T1000 (cell line): ENCODE data around the gene CP.
"Not testable (repeated sequence)": the region's sequence is repeated elsewhere in the genome, so short reads cannot be mapped to it uniquely, and the experiment has no call there.

ENCODE experiments used
- DNase-seq: peaks from one replicate; lab custom pipeline; 2025; ENCODE audit warnings: mixed read lengths; lab: John Stamatoyannopoulos, UW

CP gene

DNA sequence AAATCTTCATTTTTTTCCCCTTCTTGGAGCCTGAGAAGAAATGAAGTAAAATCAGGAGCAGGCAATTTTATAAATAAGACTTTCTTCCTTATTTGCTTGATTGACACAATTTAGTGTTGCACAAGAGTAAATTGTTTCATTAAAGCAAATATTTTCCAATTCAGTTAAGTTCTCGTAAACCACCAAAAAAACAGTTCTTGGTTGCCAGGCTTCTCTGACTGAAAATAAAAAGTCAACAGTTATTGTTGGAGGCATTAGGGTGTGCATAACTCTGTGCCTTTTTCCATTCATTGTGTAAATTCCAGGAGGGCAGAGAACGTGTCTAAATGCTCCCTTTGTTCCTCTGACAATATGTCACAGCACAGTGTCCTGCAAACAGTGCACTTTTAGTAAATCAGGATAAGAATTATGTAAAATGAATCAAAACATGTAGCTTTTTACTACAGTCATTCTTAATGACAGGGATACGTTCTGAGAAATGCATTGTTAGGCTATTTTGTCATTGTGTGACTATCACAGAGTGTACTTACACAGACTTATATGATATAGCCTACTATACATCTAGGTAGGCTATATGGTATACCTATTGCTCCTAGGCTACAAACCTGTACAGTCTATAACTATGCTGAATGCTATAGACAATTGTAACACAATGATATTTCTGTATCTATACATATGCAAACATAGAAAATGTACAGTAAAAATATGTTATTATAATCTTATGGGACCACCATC is at the start of gene CP:
Gene CP (minus strand): TSS at position 47 of the 735 bp plus-strand sequence. CDS start 37 bp downstream, at position 10.
- no peak for DNase-seq

GRCh38 chr3:149270180-149270579 is 48.6 kb upstream of the CP start:
- DNase-seq: no peak

GRCh38 chr3:149269687-149270086 is 48.1 kb upstream of the CP start:
- DNase-seq: no peak

GRCh38 chr3:149267565-149267964 is 45.9 kb upstream of the CP start:
- DNase-seq: no peak

GRCh38 chr3:149266736-149267135 is 45.1 kb upstream of the CP start:
- no peak for DNase-seq

DNA sequence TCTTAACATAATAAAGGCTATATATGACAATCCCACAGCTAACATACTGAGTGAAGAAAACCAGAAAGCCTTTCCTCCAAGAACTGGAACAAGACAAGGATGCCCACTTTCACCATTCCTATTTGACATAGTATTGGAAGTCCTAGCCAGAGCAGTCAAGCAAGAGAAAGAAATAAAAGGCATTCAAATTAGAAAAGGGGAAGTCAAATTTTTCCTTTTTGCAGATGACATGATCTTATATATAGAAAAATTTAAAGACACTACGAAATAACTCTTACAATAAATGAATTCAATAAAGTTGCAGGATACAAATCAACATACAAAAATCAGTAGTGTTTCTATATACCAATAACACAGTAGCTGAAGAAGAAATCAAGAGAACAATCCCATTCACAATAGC is 42.2 kb upstream of the CP start:
- no peak for DNase-seq

DNA sequence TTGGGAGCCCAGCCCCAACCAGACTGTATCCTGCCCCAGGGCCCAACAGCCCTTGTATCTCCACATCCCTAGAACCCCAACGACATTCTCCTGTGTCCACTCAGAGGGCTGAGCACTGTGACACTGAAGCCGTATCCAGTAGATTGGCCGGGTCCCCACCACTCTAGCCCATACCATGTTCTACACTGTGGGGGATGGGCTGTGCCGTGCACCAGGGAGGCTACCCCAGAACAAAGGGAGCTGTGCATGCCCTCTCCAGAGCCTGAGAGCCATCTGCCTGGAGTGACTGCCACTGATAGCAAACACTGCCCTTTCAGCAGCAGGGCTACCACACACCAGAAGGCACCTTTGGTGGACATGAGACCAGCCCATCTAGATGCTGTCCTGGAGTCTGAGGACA is 37.1 kb upstream of the CP start:
- no peak for DNase-seq

GRCh38 chr3:149258298-149258697 is 36.7 kb upstream of the CP start:
- DNase-seq: no peak

DNA sequence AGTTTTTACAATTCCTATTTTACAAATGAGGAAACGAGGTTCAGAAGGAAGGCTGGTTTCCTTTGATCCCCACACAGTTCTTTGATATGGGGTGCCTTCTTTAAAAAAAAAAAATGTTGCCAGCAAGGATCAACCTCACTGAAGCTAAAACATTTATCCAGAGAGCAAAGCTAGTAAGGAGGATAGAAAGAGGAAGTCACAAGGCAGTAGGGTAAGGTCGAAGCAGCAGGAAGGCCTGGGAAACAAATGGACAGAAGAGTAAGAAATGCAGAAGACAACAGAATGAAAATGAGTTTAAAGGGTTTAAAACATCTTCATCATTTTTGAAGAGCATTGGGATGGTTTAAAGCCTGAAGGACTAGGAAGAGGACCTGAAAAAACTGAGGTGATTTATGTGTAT is 30.6 kb upstream of the CP start:
- no peak for DNase-seq

DNA sequence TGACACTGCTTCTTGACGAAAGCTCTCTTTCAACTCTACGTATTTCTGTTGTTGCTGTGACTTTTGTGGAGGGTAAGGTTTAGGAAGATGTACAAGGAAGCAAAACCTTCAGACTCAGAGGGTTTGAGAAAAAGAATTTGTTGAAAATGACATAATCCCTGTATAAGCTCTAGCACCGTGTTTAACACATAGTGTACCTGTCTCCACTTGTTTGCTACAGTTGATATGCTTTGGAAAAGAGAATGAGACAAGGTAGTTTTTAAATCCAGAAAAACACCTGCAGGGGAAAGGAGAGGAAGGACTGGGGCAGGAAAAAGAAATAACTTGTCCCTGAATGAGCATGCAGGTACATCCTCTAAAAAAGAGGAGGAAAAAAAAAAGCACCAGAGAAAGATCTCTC is 29.6 kb upstream of the CP start:
- no peak for DNase-seq

DNA sequence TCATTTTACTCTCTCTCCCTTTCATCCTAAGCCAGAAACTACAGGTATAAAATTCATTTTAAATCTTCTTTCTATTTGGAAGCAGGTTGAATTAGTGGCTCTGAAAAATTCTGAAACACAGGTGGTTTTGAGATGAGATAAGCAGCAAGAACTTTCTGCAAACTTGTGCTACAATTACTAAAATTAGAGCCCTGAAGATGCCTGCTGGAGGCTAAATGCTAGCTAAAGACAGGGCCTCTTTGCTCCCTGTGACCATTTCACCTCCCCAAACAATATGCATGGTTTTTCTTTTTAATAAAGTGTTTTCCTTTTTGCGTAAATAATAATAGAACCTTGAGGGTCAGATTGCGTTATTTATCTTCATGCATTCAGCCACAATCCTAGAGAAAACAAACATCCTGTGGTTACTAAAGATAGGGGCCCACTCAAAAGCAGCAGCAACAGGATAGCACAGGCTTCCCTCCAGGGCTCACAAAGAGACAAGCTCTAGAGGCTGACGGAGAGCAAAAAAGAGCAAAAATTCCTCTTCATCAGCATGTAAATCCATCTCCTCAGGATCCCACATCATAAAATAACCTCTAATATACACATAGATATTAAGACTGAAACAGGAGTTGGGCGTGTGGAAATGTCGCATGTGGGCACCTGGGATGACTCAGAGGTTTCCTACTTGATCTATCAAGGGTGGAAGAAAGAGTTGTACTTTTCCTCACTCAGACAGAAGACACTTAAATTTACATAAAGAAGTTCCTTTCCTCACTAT is 26.5 kb upstream of the CP start:
- DNase-seq: no peak

GRCh38 chr3:149247008-149247710 is 25.5 kb upstream of the CP start:
- DNase-seq: no peak

- DNase-seq: no peak
Observed at GRCh38 chr3:149245738-149246451, 24.3 kb upstream of the CP start.

GRCh38 chr3:149243540-149243939 is 21.9 kb upstream of the CP start:
- DNase-seq: no peak

DNA sequence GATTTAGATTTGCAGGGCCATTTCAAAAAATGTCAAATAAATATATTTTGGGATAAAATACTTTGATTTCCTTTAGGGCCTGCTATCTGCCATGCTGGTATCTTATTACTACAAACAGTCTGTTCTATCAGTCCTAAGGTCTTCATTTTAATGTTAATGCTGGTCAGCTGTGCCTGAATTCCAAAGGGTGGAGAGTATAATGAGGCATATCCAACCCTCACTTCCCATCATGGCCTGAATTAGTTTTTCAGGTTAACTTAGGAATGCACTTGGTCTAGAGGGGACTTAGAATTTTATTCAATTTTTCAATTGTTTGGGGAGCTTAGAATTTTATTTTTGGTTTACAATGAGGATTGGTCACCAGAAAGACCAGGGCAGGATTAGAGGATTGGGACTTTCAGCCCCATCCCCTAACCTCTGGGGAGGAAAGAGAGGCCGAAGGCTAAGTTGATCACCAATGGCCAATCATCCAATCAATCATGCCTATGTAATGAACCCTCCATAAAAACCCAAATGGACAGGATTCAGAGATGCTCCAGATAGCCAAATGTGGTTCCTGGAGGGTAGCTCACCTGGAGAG is 17.8 kb upstream of the CP start:
- no peak for DNase-seq

GRCh38 chr3:149238268-149238667 is 16.6 kb upstream of the CP start:
- DNase-seq: not testable (repeated sequence)

- no peak for DNase-seq
Observed at GRCh38 chr3:149235599-149236424, 14.2 kb upstream of the CP start.

GRCh38 chr3:149234671-149235245 is 13.1 kb upstream of the CP start:
- DNase-seq: no peak

DNA sequence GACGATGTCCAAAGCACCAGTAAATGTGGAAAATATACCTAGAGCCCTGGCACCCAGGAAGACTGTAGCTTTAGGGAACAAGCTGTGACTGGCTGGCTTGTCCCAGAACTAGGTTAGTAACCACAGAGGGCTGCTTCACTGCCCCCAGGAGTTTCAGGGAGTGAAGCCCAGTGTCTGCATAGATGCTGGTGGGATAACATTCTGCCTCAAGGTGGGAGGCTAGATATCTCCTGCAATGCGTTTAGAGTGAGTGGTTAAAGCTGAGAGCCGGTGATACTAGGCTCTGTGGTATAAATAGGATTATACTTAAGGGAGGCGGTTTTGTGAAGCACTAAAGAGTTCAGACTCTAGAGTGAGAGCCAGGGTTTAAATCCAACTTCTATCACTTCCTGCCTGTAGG is 11.7 kb upstream of the CP start:
- no peak for DNase-seq

GRCh38 chr3:149231871-149232270 is 10.2 kb upstream of the CP start:
- DNase-seq: no peak
